CD4-positive, alpha-beta T cell (primary cell): ENCODE data around the gene BRD3OS. TPM values are rescaled to one million over a fixed set of nuclear protein-coding genes. Genes with fewer than 3 reads are reported as not detected.

Source experiments
- ATAC-seq: fragments of 200-7000 bp; cut with Tn5 transposase; one replicate; pipeline ENCODE4 v1.10.0; 2022; ENCODE audit warnings: mild to moderate bottlenecking; ENCODE audit not compliant: poor library complexity
- CTCF ChIA-PET: fragments of 350-600 bp; sonication (Branson Sonifier 250); formaldehyde crosslinking; loops from one replicate; lab custom pipeline; 2021; ENCODE audit warnings: antibody characterized with exemption, inconsistent platforms; lab: Charles Lee
- POLR2A ChIA-PET: fragments of 350-600 bp; sonication (Branson Sonifier 250); formaldehyde crosslinking; loops from one replicate; lab custom pipeline; 2021; ENCODE audit warnings: antibody characterized with exemption, inconsistent platforms; lab: Charles Lee
- DNase-seq, 14 experiments: peaks; one replicate each; pipeline ENCODE4 v3.0.0-alpha.2; 2013 to 2020; ENCODE audit warnings: mixed read lengths in 2 of 14
- H3K27ac ChIP-seq, 2 donors: one replicate each; pipeline versions ENCODE4 v1.5.1 to v1.7.0; 2013; ENCODE audit warnings: low read length in 2 of 2, low read depth in 1 of 2, mild to moderate bottlenecking in 1 of 2
- H3K27me3 ChIP-seq, 2 experiments: 1 replicate in 1 of 2; 2 replicates in 1 of 2; pipeline versions ENCODE4 v1.6.1 to v1.7.0; 2013; ENCODE audit warnings: low read length in 2 of 2, control low read depth in 1 of 2, mild to moderate bottlenecking in 1 of 2, moderate library complexity in 1 of 2; ENCODE audit not compliant: insufficient read depth in 2 of 2, control insufficient read depth in 1 of 2
- H3K36me3 ChIP-seq: one replicate; pipeline ENCODE4 v1.6.1; 2013; ENCODE audit warnings: low read length, control low read depth; ENCODE audit not compliant: insufficient read depth
- H3K4me1 ChIP-seq: one replicate; pipeline ENCODE4 v1.6.1; 2013; ENCODE audit warnings: low read length, control low read depth; ENCODE audit not compliant: insufficient read depth
- H3K4me3 ChIP-seq: one replicate; pipeline ENCODE4 v1.5.1; 2013; ENCODE audit warnings: mild to moderate bottlenecking, low read length, moderate library complexity
- H3K9me3 ChIP-seq, 2 experiments: 1 replicate in 1 of 2; 2 replicates in 1 of 2; pipeline versions ENCODE4 v1.6.1 to v1.7.0; 2013; ENCODE audit warnings: low read length in 2 of 2, mild to moderate bottlenecking in 2 of 2, control low read depth in 1 of 2, moderate library complexity in 1 of 2; ENCODE audit not compliant: control insufficient read depth in 1 of 2, insufficient read depth in 1 of 2
- H3K27ac Mint-ChIP-seq: one replicate; pipeline ENCODE4 v1.8.0; 2020; ENCODE audit warnings: mixed read lengths
- H3K27me3 Mint-ChIP-seq: one replicate; pipeline ENCODE4 v1.8.0; 2021; ENCODE audit warnings: mixed read lengths
- H3K36me3 Mint-ChIP-seq: one replicate; pipeline ENCODE4 v1.8.0; 2021; ENCODE audit warnings: low read depth, mixed read lengths
- H3K4me1 Mint-ChIP-seq: one replicate; pipeline ENCODE4 v1.8.0; 2021; ENCODE audit warnings: low read depth, mixed read lengths
- H3K4me3 Mint-ChIP-seq: one replicate; pipeline ENCODE4 v1.8.0; 2020; ENCODE audit warnings: mild to moderate bottlenecking, mixed read lengths
- H3K9me3 Mint-ChIP-seq: one replicate; pipeline ENCODE4 v1.8.0; 2020; ENCODE audit warnings: mixed read lengths
- CTCF ChIP-seq: fragments of 200-600 bp; IDR thresholded peaks from one replicate; pipeline ENCODE4 v1.8.0; 2022; ENCODE audit warnings: antibody characterized with exemption, mild to moderate bottlenecking
- intact Hi-C, 2 experiments: fragments of 100-400 bp; cut with DNase I in 1 of 2; cut with micrococcal nuclease in 1 of 2; formaldehyde crosslinking; loops; one replicate each; pipeline versions ENCODE4 v1.15.1 to v1.9.0; 2023 to 2025; cut with DNase I, micrococcal nuclease
- total RNA-seq, 174 experiments: library from RNA in 2 of 174; stranded (reverse) in 2 of 174; gene quantifications; one replicate each; pipeline ENCODE4 v1.2.3 and lab custom pipeline; 2021 to 2026

The BRD3OS gene
- total RNA-seq, 2 experiments from 2014 or later: 4.0 to 4.9 TPM

- intact Hi-C loops: no loop called here
- H3K27ac Mint-ChIP-seq: no peak overlapping the region
- Histone ChIP-seq H3K27ac (no peak overlapping the region), H3K9me3 (no peaks in the 10 kb centered on the region), H3K4me3 (no peak overlapping the region), H3K4me1 (peaks cover 35% of the 10 kb centered on the region), H3K36me3 (peaks cover 31% of the 10 kb centered on the region), H3K27me3 (no peaks in the 10 kb centered on the region)
- H3K4me3 Mint-ChIP-seq: no peak overlapping the region
- TF ChIP-seq CTCF: no peak
- POLR2A ChIA-PET: no interaction called here
- no peaks in the 10 kb centered on the region for H3K9me3 Mint-ChIP-seq
- peaks cover 23% of the 10 kb centered on the region for H3K36me3 Mint-ChIP-seq
- CTCF ChIA-PET: no interaction called here
- H3K4me1 Mint-ChIP-seq: peaks cover 16% of the 10 kb centered on the region
- no peak for ATAC-seq
- H3K27me3 Mint-ChIP-seq: no peaks in the 10 kb centered on the region
- DNase-seq: peak in 1 of 14 experiments; percentile 11
Observed at GRCh38 chr9:134054891-134055811, 29.9 kb downstream of the BRD3OS start.

GRCh38 chr9:134055981-134056461 lies 30.7 kb downstream of the BRD3OS start:
- H3K27me3 Mint-ChIP-seq: no peaks in the 10 kb centered on the region
- Histone ChIP-seq H3K27me3 (no peaks in the 10 kb centered on the region), H3K9me3 (no peaks in the 10 kb centered on the region), H3K27ac (no peak overlapping the region), H3K36me3 (peaks cover 22% of the 10 kb centered on the region), H3K4me3 (no peak overlapping the region), H3K4me1 (peaks cover 44% of the 10 kb centered on the region)
- ChIA-PET CTCF (no interaction called here), POLR2A (interaction anchor here (0.5 kb wide), 1 partner anchor 1095 kb away, joined by 3 read pairs; no protein-coding TSS in a partner anchor)
- peaks cover 20% of the 10 kb centered on the region for H3K36me3 Mint-ChIP-seq
- intact Hi-C loops: no loop called here
- no peak overlapping the region for H3K27ac Mint-ChIP-seq
- no peak for TF ChIP-seq CTCF
- no peak for ATAC-seq
- no peaks in the 10 kb centered on the region for H3K9me3 Mint-ChIP-seq
- peak in 1 of 14 experiments; percentile 18 for DNase-seq
- H3K4me1 Mint-ChIP-seq: peaks cover 25% of the 10 kb centered on the region
- no peak overlapping the region for H3K4me3 Mint-ChIP-seq

GRCh38 chr9:134056483-134057306 lies 31.4 kb downstream of the BRD3OS start:
- Mint-ChIP-seq H3K9me3 (no peaks in the 10 kb centered on the region), H3K4me3 (no peak overlapping the region), H3K4me1 (peaks cover 26% of the 10 kb centered on the region), H3K36me3 (peaks cover 13% of the 10 kb centered on the region), H3K27ac (no peak overlapping the region), H3K27me3 (no peaks in the 10 kb centered on the region)
- intact Hi-C loops: no loop called here
- Histone ChIP-seq H3K4me3 (no peak overlapping the region), H3K4me1 (peaks cover 51% of the 10 kb centered on the region), H3K36me3 (peaks cover 18% of the 10 kb centered on the region), H3K9me3 (no peaks in the 10 kb centered on the region), H3K27me3 (no peaks in the 10 kb centered on the region), H3K27ac (no peak overlapping the region)
- peak in 1 of 14 experiments; percentile 14 for DNase-seq
- POLR2A ChIA-PET: interaction anchor here (0.5 kb wide), 1 partner anchor 1096 kb away, joined by 3 read pairs; no protein-coding TSS in a partner anchor
- no peak for TF ChIP-seq CTCF
- ATAC-seq: no peak
- CTCF ChIA-PET: no interaction called here
